Fibroblast of pulmonary artery (primary cell): Measurements from ENCODE around the gene CXCL10.

Source experiments
- DNase-seq: peaks from one replicate; pipeline ENCODE4 v3.0.0-alpha.2; 2010; ENCODE audit warnings: low read depth
- H3K4me3 ChIP-seq: replicated peaks from 2 replicates; pipeline ENCODE4 v1.5.1; 2011; ENCODE audit warnings: low read depth, mild to moderate bottlenecking, control low read depth, low read length, moderate library complexity
- TF ChIP-seq, protein P1 (sequence below): IDR thresholded peaks from 2 replicates; pipeline ENCODE4 v1.5.1; 2011; ENCODE audit warnings: mild to moderate bottlenecking, control low read depth, low read length, inconsistent platforms; ENCODE audit errors: missing control alignments

Gene CXCL10

DNA sequence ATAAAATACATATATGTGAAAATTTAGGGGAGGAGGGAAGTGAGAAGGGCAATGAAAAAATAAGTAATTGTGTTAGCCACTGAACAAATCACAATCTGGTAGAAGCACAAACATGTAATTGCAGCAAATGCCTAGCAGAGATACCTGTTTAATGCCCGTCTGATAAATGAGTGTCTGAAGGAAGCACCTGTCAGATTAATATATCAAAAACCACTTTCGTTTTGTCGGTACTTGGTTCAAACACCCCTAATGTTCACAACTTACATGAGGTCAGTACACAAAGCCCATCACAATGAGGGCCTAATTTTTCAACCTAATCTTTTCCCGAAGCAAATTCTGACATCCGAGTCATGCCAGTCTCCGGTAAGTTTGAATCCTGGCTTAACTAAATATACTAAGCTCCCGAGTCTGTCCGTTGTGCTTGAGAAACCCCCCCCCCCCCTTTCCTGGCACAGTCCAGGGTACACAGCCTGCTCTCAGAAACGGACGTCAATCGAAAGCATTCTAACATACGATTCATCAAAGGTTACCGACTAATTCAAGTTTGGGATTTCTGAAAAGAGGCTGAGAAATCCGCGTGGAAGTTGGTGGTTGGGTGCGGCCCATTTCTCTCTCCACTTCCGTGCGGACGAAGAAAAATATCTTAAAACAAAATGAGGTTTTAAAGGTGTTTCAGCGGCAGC is 33.3 kb downstream of the CXCL10 start:
- TF ChIP-seq, protein P1, sequence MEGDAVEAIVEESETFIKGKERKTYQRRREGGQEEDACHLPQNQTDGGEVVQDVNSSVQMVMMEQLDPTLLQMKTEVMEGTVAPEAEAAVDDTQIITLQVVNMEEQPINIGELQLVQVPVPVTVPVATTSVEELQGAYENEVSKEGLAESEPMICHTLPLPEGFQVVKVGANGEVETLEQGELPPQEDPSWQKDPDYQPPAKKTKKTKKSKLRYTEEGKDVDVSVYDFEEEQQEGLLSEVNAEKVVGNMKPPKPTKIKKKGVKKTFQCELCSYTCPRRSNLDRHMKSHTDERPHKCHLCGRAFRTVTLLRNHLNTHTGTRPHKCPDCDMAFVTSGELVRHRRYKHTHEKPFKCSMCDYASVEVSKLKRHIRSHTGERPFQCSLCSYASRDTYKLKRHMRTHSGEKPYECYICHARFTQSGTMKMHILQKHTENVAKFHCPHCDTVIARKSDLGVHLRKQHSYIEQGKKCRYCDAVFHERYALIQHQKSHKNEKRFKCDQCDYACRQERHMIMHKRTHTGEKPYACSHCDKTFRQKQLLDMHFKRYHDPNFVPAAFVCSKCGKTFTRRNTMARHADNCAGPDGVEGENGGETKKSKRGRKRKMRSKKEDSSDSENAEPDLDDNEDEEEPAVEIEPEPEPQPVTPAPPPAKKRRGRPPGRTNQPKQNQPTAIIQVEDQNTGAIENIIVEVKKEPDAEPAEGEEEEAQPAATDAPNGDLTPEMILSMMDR, result no peak
- peak overlapping the region; percentile 98 for H3K4me3 ChIP-seq
- peak; percentile 17 for DNase-seq

DNA sequence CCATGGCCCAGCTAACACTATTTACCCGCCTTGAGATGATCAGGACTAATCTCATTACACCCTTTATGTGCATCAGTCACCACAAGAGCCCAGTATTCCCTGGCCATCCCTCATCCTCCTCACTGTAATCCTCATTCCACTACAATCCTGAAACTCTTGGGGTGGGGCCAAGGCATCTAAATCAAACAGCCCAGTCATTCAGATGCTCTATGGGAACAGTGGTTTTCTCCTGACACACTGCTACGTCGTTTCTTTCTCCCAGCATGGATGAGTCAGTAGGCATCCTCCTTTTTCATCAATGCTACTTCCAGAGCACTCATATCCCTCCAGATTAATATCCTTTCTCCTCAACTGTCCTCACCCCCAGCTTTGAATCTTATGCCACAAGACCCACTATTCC is 38.2 kb downstream of the CXCL10 start:
- H3K4me3 ChIP-seq, result no peak overlapping the region
- TF ChIP-seq, protein P1, result no peak
- DNase-seq, result peak; percentile 66

DNA sequence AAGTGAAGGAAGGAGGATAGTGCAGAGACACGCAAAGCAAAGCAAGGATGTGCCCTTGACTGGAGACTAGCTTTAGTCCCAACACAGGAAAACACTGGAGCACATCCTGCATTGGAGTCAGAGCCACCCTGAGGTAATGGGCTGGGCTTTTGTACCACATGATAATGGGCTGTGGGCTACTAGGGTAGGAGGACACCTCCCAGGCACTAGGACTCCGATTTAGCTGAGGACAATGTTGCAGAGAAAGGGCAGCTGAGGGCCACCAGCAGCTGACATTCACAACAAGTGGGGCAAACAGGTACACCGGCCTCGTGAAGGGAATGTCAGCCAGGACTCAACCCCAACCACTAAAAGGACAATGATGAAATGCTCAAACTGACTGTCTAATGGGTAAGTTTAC is 42.7 kb downstream of the CXCL10 start:
- no peak overlapping the region for H3K4me3 ChIP-seq
- TF ChIP-seq, protein P1, result no peak
- no peak for DNase-seq

DNA sequence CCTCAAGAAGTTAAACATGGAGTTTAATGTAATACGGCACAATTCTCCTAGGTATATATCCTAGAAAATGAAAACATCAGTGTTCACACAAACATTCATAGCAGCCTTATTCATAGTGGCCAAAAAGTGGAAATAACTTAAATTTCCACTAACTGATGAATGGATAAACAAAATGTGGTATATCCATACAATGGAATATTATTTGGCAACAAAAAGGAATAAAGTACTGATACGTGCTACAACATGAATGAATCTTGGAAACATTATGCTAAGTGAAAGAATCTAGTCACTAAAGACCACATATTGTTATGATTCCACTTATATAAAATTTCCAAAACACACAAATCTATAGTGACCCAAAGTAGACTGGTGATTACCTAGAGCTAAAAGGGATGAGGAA is 47.1 kb downstream of the CXCL10 start:
- H3K4me3 ChIP-seq, result no peak overlapping the region
- TF ChIP-seq, protein P1, result no peak
- DNase-seq, result no peak

DNA sequence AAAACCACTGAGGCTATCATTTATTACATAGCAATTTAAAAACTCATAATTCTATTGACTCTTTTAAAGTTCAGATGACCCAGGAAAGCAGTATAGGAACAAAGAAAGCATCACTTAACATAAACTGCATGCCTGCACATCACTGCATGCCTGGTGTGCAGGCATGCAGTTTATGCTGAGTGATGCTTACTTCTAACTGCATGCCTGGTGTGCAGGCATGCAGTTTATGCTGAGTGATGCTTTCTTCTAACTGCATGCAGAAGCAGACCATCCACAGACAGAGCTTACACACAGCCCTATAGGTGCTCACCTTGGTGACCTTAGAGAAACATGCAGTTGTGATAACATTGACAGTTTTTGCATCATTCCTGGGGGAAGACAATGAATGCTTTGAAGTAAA is 49.5 kb downstream of the CXCL10 start:
- no peak for DNase-seq
- TF ChIP-seq, protein P1, result no peak
- H3K4me3 ChIP-seq, result no peak overlapping the region
